ENCODE data around the gene CCDC9. TPM values are rescaled to one million over a fixed set of nuclear protein-coding genes. Genes with fewer than 3 reads are reported as not detected.
"Not testable (repeated sequence)": the region's sequence is repeated elsewhere in the genome, so short reads cannot be mapped to it uniquely, and the experiment has no call there.

The CCDC9 gene
- total RNA-seq, 2 experiments from 2014 or later, result 43.6 to 47.7 TPM

DNA sequence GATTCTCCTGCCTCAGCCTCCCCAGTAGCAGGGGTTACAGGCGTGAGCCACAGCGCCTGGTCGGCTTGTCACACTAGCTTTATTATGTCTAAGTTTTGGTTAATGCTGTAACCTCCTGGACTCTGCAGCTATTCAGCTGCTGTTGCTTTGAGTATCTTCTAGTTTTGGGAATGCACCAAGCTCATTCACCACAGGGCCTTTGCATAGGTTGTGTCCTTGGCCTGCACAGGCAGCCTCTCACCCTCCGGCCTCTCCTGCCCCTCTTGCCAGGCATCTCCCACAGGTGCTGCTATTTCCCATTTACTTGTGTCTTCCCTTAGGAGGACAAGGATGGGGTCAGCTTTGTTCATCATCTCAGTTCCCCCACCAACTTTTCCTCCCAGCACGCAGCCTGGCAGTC lies 2.4 kb upstream of the CCDC9 start:
- Mint-ChIP-seq H3K4me3 (no peak overlapping the region), H3K9me3 (no peaks in the 10 kb centered on the region), H3K36me3 (ENCODE audit: low read depth) (peaks cover 18% of the 10 kb centered on the region), H3K27me3 (ENCODE audit: low read depth) (no peaks in the 10 kb centered on the region), H3K4me1 (ENCODE audit: low read depth) (peaks cover 21% of the 10 kb centered on the region), H3K27ac (peak overlapping the region; percentile 5)
- CTCF ChIA-PET, result interaction anchor here (1.4 kb wide), 1 partner anchor 10 kb away, joined by 5 read pairs; no protein-coding TSS in a partner anchor
- DNase-seq, result no peak
- intact Hi-C loops (cut with micrococcal nuclease), result no loop called here

DNA sequence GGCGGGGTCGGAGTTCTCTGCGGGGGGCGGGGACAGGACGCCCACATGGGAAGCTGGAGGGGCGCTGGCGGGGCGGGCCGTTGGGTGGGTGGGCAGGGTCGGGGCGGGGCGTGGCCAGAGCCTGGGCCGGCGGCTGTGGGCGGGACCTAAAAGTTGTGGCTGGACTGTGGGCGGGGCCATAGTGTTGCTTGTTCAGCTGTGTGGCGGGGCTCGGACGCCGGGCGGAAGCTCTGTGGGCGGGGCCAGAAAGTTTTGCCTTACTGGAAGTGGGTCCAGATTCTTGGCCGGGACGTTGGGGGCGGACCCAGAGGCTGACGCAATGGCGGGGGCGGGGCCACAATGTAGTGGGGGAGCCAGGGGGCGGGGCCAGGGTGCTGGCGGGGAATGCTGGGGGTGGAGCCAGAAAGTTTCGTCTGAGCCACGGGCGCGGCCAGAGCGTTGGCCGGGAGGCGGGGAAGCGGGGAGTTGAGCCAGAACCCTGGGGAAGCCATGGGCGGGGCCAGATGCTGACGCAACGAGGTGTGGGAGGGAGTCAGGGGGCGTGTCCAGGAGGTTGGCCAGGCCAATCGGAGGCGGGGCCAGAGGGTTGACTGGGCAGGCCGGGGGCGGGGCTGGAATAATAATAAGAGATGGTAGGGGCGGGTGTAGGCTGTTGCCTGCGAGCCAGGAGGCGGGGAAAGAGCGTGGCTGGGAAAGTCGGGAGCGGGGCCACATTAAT lies 527 bp downstream of the CCDC9 start:
- Mint-ChIP-seq H3K4me1 (ENCODE audit: low read depth) (peaks cover 39% of the 10 kb centered on the region), H3K27me3 (ENCODE audit: low read depth) (no peaks in the 10 kb centered on the region), H3K36me3 (ENCODE audit: low read depth) (peaks cover 40% of the 10 kb centered on the region), H3K27ac (peak overlapping the region; percentile 96), H3K4me3 (peak overlapping the region; percentile 88), H3K9me3 (no peaks in the 10 kb centered on the region)
- peak; percentile 100 for DNase-seq
- CTCF ChIA-PET, result interaction anchor here (1.2 to 2.8 kb wide), 5 partner anchors 9 to 244 kb away, joined by 4 to 20 read pairs (median 7); no protein-coding TSS in a partner anchor
- intact Hi-C loops (cut with micrococcal nuclease), result loop anchor here (1.0 to 5.0 kb wide), 13 partner anchors 13 to 540 kb away; partner anchors contain the start of genes ARHGAP35, DHX34, INAFM1 and NAPA

DNA sequence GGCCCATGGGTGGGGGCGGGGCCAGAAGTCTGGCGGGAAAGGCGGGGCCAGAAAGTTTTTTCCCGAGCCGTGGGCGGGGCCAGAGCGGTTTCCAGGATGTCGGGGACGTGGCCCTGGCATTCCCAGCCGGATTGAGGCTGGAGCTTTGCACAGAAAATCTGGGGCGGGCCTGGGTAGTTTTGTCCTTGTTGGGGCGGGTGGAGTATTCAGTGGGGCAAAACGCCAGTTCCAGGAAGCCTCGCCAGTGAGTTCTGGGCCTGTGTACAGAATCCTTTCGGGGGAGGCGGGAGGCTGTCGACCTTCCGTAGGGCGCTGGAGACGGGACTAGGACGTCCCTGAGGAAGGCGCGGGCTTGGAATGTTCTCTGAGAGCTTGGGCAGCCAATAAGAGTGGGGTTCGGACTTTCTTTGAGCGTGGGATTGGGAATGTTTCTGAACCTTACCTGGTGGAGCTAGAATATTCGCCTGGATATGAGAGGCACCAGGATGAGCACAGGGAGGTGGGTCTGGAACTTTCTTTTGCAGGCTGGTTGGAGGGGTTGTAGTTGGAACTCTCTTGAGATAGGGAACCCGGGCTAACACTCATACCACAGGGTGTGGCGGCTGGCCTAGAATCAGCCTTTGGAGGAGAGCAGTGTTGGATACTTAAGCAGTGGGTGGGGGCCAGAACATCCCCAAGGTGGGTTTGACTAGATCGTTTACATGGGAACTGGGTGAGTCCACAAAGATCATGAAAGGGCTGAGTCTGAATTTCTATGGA lies 1.3 kb downstream of the CCDC9 start:
- intact Hi-C loops (cut with micrococcal nuclease), result loop anchor here (1.0 to 5.0 kb wide), 7 partner anchors 17 to 540 kb away; partner anchors contain the start of genes ARHGAP35, DHX34, INAFM1 and NAPA
- Mint-ChIP-seq H3K36me3 (ENCODE audit: low read depth) (peaks cover 44% of the 10 kb centered on the region), H3K27ac (peak overlapping the region; percentile 96), H3K4me1 (ENCODE audit: low read depth) (peaks cover 39% of the 10 kb centered on the region), H3K4me3 (peak overlapping the region; percentile 88), H3K27me3 (ENCODE audit: low read depth) (no peaks in the 10 kb centered on the region), H3K9me3 (no peaks in the 10 kb centered on the region)
- CTCF ChIA-PET, result interaction anchor here (2.8 kb wide), 1 partner anchor 10 kb away, joined by 17 read pairs; no protein-coding TSS in a partner anchor
- DNase-seq, result no peak

DNA sequence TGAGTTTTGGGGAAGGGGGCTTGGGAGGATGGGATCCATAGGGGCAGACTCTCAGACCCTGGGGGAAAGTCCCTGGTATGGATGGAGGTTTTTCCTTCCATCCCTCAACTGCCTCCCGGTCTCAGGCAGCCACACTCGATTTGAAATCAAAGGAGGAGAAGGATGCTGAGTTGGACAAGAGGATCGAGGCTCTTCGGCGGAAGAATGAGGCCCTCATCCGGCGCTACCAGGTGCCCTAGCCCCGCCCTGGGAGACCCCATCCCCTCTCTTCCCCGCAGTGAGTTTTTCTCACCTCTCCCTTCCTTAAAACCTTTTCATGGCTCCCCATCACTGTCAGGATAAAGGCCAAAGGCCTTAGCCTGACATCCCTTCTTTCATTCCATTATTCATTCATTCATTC lies 2.1 kb downstream of the CCDC9 start:
- peaks cover 39% of the 10 kb centered on the region for H3K4me1 Mint-ChIP-seq (ENCODE audit: low read depth)
- peaks cover 44% of the 10 kb centered on the region for H3K36me3 Mint-ChIP-seq (ENCODE audit: low read depth)
- peak overlapping the region; percentile 96 for H3K27ac Mint-ChIP-seq
- no peaks in the 10 kb centered on the region for H3K9me3 Mint-ChIP-seq
- peak overlapping the region; percentile 88 for H3K4me3 Mint-ChIP-seq
- intact Hi-C loops (cut with micrococcal nuclease), result loop anchor here (5.0 kb wide), 2 partner anchors 396 to 541 kb away; partner anchors contain the start of genes ARHGAP35 and PRKD2
- CTCF ChIA-PET, result interaction anchor here (1.3 kb wide), 1 partner anchor 11 kb away, joined by 3 read pairs; no protein-coding TSS in a partner anchor
- no peak for DNase-seq
- no peaks in the 10 kb centered on the region for H3K27me3 Mint-ChIP-seq (ENCODE audit: low read depth)

DNA sequence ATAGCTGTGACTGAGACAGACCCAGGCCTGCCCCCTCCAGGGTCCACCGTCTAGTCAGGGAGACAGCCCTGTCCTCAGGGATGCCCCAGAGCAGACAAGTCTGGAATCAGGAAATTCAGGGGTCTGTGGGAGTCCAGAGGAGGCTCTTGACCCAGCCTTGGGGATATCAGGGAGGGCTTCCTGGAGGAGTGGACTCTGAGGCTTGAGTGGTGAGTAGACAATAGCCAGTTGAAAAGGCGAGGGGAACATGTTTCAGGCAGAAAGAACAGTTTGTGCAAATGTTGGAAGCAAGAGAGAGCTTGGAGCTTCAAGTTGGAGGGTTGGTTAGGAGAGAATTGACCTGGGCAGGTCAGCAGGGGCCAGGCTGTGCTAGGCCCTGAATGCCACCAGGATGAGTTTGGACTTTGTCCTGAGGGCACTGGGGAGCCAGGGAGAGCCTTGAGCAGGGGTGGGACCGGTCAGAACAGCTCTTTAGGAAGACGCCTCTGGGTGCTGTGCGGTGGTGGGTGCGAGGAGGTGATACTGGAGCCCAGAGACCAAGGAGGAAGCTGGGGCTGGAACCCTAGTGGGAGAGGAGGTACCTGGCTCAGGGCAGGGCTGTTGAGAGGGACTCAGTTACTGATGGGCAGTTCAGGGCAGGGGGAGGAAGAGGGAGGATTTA lies 2.7 kb downstream of the CCDC9 start:
- H3K9me3 Mint-ChIP-seq, result no peaks in the 10 kb centered on the region
- CTCF ChIA-PET, result interaction anchor here (1.3 kb wide), 1 partner anchor 10 kb away, joined by 3 read pairs; no protein-coding TSS in a partner anchor
- H3K36me3 Mint-ChIP-seq (ENCODE audit: low read depth), result peaks cover 44% of the 10 kb centered on the region
- no peak for DNase-seq
- intact Hi-C loops (cut with micrococcal nuclease), result loop anchor here (5.0 kb wide), 2 partner anchors 397 to 542 kb away; partner anchors contain the start of genes ARHGAP35 and PRKD2
- peak overlapping the region; percentile 11 for H3K27ac Mint-ChIP-seq
- H3K27me3 Mint-ChIP-seq (ENCODE audit: low read depth), result no peaks in the 10 kb centered on the region
- H3K4me3 Mint-ChIP-seq, result peak overlapping the region; percentile 88
- peaks cover 39% of the 10 kb centered on the region for H3K4me1 Mint-ChIP-seq (ENCODE audit: low read depth)

DNA sequence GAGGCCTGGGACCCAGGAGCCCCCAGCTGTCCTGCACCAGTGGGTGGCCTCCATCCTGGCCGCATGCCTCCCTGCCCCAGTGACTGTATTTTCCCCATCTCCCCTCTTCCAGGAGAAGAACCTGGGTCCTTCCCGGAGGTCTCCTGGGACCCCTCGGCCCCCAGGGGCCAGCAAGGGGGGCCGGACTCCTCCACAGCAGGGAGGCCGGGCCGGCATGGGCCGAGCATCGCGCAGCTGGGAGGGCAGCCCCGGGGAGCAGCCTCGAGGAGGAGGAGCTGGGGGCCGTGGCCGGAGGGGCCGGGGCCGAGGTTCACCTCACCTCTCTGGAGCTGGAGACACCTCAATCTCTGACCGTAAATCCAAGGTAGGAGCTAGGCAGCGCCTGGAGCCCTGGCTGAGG lies 4.2 kb downstream of the CCDC9 start:
- DNase-seq, result no peak
- no peak overlapping the region for H3K4me3 Mint-ChIP-seq
- intact Hi-C loops (cut with micrococcal nuclease), result no loop called here
- no peaks in the 10 kb centered on the region for H3K9me3 Mint-ChIP-seq
- H3K27me3 Mint-ChIP-seq (ENCODE audit: low read depth), result no peaks in the 10 kb centered on the region
- peaks cover 53% of the 10 kb centered on the region for H3K36me3 Mint-ChIP-seq (ENCODE audit: low read depth)
- CTCF ChIA-PET, result no interaction called here
- H3K4me1 Mint-ChIP-seq (ENCODE audit: low read depth), result peaks cover 39% of the 10 kb centered on the region
- no peak overlapping the region for H3K27ac Mint-ChIP-seq

DNA sequence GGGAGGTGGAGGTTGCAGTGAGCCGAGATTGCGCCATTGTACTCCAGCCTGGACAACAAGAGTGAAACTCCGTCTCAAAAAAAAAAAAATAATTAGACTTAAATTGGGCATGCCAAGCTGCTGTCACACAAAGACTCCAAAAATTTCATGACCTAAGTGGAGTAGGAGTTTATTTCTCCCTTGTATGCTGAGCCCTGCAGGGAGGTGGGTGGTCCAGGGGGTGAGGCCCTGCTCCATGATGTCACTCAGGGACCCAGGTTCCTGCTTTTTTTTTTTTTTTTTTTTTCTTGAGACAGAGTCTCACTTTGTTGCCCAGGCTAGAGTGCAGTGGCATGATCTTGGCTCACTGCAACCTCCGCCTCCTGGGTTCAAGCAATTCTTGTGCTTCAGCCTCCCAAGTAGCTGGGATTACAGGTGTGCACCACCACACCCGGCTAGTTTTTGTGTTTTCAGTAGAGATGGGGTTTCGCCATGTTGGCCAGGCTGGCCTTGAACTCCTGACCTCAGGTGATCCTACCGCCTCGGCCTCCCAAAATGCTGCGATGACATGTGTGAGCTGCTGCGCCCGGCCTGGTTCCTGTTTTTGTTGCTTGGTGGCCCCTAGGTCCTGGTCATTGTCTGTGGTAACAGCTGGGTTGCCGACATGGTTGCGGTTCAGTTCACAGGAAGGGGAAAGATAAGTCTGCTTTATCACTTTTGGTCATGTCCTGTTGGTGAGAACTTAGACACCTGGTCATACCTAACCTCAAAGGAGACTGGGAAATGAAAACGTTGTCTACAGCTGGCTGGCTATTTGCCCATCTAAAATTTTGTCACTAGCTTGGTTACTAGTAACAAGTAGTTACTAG lies 5.8 kb downstream of the CCDC9 start:
- DNase-seq; H3K4me3 Mint-ChIP-seq; H3K27me3 Mint-ChIP-seq (ENCODE audit: low read depth); H3K9me3 Mint-ChIP-seq; H3K27ac Mint-ChIP-seq; intact Hi-C loops (cut with micrococcal nuclease): not testable (repeated sequence)
- CTCF ChIA-PET, result interaction anchor here (1.0 kb wide), 1 partner anchor 15 kb away, joined by 3 read pairs; no protein-coding TSS in a partner anchor
- peaks cover 36% of the 10 kb centered on the region for H3K4me1 Mint-ChIP-seq (ENCODE audit: low read depth)
- H3K36me3 Mint-ChIP-seq (ENCODE audit: low read depth), result peaks cover 59% of the 10 kb centered on the region

DNA sequence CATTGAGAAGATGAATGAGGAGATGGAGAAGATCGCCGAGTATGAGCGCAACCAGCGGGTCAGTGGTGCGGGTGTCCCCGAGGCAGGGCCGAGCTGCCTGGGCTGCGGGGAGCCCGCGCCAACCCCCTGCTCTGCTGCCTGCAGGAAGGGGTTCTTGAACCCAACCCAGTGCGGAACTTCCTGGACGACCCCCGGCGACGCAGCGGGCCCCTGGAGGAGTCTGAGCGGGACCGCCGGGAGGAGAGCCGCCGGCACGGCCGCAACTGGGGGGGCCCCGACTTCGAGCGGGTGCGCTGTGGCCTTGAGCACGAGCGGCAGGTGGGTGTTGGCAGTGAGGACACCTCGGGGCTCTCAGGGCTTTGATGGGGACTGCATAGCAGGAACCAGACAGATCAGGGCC lies 8.3 kb downstream of the CCDC9 start:
- CTCF ChIA-PET, result no interaction called here
- intact Hi-C loops (cut with micrococcal nuclease), result no loop called here
- no peak for DNase-seq
- Mint-ChIP-seq H3K27me3 (ENCODE audit: low read depth) (no peaks in the 10 kb centered on the region), H3K4me3 (no peak overlapping the region), H3K27ac (no peak overlapping the region), H3K9me3 (no peaks in the 10 kb centered on the region), H3K4me1 (ENCODE audit: low read depth) (peaks cover 11% of the 10 kb centered on the region), H3K36me3 (ENCODE audit: low read depth) (peaks cover 38% of the 10 kb centered on the region)

DNA sequence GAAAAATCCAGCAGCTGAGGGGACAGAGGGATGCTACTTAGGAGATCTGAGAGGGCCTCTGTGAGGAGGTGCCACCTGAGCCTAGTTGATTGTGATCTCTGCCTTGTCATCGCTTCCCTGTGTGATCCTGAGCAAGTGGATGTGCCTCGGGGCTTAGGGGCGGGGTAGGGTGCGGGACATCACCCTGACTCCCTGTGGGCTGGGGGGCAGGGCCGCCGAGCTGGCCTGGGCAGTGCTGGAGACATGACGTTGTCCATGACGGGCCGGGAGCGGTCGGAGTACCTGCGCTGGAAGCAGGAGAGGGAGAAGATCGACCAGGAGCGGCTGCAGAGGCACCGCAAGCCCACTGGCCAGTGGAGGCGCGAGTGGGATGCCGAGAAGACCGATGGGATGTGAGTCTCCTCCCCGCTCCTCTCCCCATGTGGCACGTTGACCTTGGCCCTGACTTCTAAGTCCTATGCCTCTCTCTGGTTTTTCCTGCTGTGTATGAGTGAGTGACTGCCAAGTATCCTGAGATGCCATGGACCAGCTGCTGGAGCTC lies 10.1 kb downstream of the CCDC9 start:
- CTCF ChIA-PET, result interaction anchor here (0.6 kb wide), 1 partner anchor 230 kb away, joined by 3 read pairs; no protein-coding TSS in a partner anchor

DNA sequence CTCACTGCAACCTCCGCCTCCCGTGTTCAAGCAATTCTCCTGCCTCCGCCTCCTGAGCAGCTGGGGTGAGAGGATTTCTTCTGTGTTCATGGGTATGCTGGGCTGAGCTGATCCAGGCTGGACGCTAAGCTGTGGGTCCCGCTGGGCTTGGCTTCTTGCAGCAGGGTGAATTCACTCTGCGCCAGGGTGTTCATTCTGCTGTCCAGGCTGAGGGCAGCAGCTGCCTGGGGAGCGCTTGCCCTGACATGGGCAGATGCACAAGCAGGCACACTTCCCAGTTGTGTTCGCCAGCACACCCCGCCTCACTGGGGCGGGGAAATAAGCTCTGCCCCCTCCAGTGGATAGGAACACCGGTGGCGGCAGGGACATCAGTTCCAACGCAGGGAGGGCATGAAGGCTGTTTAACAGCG lies 11.0 kb downstream of the CCDC9 start:
- Mint-ChIP-seq H3K9me3 (no peaks in the 10 kb centered on the region), H3K27me3 (ENCODE audit: low read depth) (no peaks in the 10 kb centered on the region), H3K4me3 (no peak overlapping the region), H3K4me1 (ENCODE audit: low read depth) (peaks cover 2% of the 10 kb centered on the region), H3K36me3 (ENCODE audit: low read depth) (peaks cover 28% of the 10 kb centered on the region), H3K27ac (no peak overlapping the region)
- intact Hi-C loops (cut with micrococcal nuclease), result no loop called here
- CTCF ChIA-PET, result interaction anchor here (0.6 kb wide), 1 partner anchor 230 kb away, joined by 3 read pairs; no protein-coding TSS in a partner anchor
- no peak for DNase-seq

More for the DNA sequence above, 10.1 kb downstream of the CCDC9 start:
- H3K4me3 Mint-ChIP-seq, result no peak overlapping the region
- intact Hi-C loops (cut with micrococcal nuclease), result no loop called here
- DNase-seq, result no peak
- peaks cover 33% of the 10 kb centered on the region for H3K36me3 Mint-ChIP-seq (ENCODE audit: low read depth)
- H3K27me3 Mint-ChIP-seq (ENCODE audit: low read depth), result no peaks in the 10 kb centered on the region
- no peaks in the 10 kb centered on the region for H3K9me3 Mint-ChIP-seq
- no peak overlapping the region for H3K27ac Mint-ChIP-seq
- H3K4me1 Mint-ChIP-seq (ENCODE audit: low read depth), result no peaks in the 10 kb centered on the region

DNA sequence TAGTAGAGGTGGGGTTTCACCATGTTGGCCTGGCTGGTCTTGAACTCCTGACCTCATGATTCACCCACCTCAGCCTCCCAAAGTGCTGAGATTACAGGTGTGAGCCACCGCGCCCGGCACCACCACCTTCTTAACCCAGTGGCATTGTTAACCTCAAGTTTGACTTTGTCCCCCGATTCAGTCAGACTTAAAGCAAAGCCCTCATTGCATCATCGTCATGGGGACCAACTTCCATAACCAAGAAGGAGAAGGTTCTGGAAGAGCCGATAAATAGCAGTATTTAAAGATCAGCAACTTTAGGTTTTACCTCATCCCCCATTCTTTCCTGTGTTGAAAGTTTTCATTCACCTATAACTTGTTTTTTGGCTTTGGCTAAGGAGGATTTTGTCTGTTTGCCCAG lies 11.7 kb downstream of the CCDC9 start:
- peaks cover 27% of the 10 kb centered on the region for H3K36me3 Mint-ChIP-seq (ENCODE audit: low read depth)
- peaks cover 9% of the 10 kb centered on the region for H3K4me1 Mint-ChIP-seq (ENCODE audit: low read depth)
- no peaks in the 10 kb centered on the region for H3K9me3 Mint-ChIP-seq
- no peak overlapping the region for H3K4me3 Mint-ChIP-seq
- CTCF ChIA-PET, result no interaction called here
- DNase-seq, result no peak
- no peaks in the 10 kb centered on the region for H3K27me3 Mint-ChIP-seq (ENCODE audit: low read depth)
- no peak overlapping the region for H3K27ac Mint-ChIP-seq
- intact Hi-C loops (cut with micrococcal nuclease), result no loop called here
